Measurements from ENCODE around the gene ATP10A. TPM values are rescaled to one million over a fixed set of nuclear protein-coding genes. Genes with fewer than 3 reads are reported as not detected.

ATP10A gene
- total RNA-seq, 1 donor from 2014 or later = 3.2 TPM

GRCh38 chr15:25663515-25663914, 199.6 kb downstream of the ATP10A start:
- no peak for TF ChIP-seq CTCF (IDR thresholded peaks at IDR 0.05)
- no peak for TF ChIP-seq POLR2A (IDR thresholded peaks at IDR 0.05)
- no peak for TF ChIP-seq POLR2AphosphoS5 (IDR thresholded peaks at IDR 0.05; ENCODE audit: insufficient read depth in 1 of 2, low read depth in 1 of 2)
- intact Hi-C loops (cut with DNase I) = no loop called here
- H3K36me3 ChIP-seq = no peaks in the 10 kb centered on the region
- DNase-seq (ENCODE audit: extremely low spot score in 2 of 2) = no peak
- no peaks in the 10 kb centered on the region for H3K27me3 ChIP-seq
- no peak overlapping the region for H3K4me3 ChIP-seq
- H3K27ac ChIP-seq = no peak overlapping the region
- no peaks in the 10 kb centered on the region for H3K9me3 ChIP-seq
- H3K4me1 ChIP-seq = no peaks in the 10 kb centered on the region

GRCh38 chr15:25661898-25662297, 201.2 kb downstream of the ATP10A start:
- no peak for DNase-seq (ENCODE audit: extremely low spot score in 2 of 2)
- Histone ChIP-seq H3K4me3 (no peak overlapping the region), H3K27ac (no peak overlapping the region), H3K9me3 (no peaks in the 10 kb centered on the region), H3K4me1 (no peaks in the 10 kb centered on the region), H3K27me3 (no peaks in the 10 kb centered on the region), H3K36me3 (no peaks in the 10 kb centered on the region)
- intact Hi-C loops (cut with DNase I) = no loop called here
- TF ChIP-seq POLR2A (IDR thresholded peaks at IDR 0.05) (no peak), POLR2AphosphoS5 (IDR thresholded peaks at IDR 0.05; ENCODE audit: insufficient read depth in 1 of 2, low read depth in 1 of 2) (no peak), CTCF (IDR thresholded peaks at IDR 0.05) (no peak)

- no peak for TF ChIP-seq POLR2AphosphoS5 (IDR thresholded peaks at IDR 0.05; ENCODE audit: insufficient read depth in 1 of 2, low read depth in 1 of 2)
- TF ChIP-seq POLR2A (IDR thresholded peaks at IDR 0.05) = no peak
- no peak for TF ChIP-seq CTCF (IDR thresholded peaks at IDR 0.05)
- no peaks in the 10 kb centered on the region for H3K9me3 ChIP-seq
- H3K4me1 ChIP-seq = no peaks in the 10 kb centered on the region
- no peaks in the 10 kb centered on the region for H3K36me3 ChIP-seq
- H3K27ac ChIP-seq = no peak overlapping the region
- no peak overlapping the region for H3K4me3 ChIP-seq
- intact Hi-C loops (cut with DNase I) = no loop called here
- H3K27me3 ChIP-seq = no peaks in the 10 kb centered on the region
- DNase-seq (ENCODE audit: extremely low spot score in 2 of 2) = no peak
Measured at GRCh38 chr15:25659251-25659650, 203.9 kb downstream of the ATP10A start.

GRCh38 chr15:25658560-25658959, 204.6 kb downstream of the ATP10A start:
- TF ChIP-seq POLR2A (IDR thresholded peaks at IDR 0.05) (no peak), CTCF (IDR thresholded peaks at IDR 0.05) (no peak), POLR2AphosphoS5 (IDR thresholded peaks at IDR 0.05; ENCODE audit: insufficient read depth in 1 of 2, low read depth in 1 of 2) (no peak)
- Histone ChIP-seq H3K9me3 (no peaks in the 10 kb centered on the region), H3K4me3 (no peak overlapping the region), H3K4me1 (no peaks in the 10 kb centered on the region), H3K27ac (no peak overlapping the region), H3K36me3 (no peaks in the 10 kb centered on the region), H3K27me3 (no peaks in the 10 kb centered on the region)
- intact Hi-C loops (cut with DNase I) = no loop called here
- DNase-seq (ENCODE audit: extremely low spot score in 2 of 2) = no peak

- intact Hi-C loops (cut with DNase I) = no loop called here
- TF ChIP-seq POLR2A (IDR thresholded peaks at IDR 0.05) = no peak
- no peak for TF ChIP-seq POLR2AphosphoS5 (IDR thresholded peaks at IDR 0.05; ENCODE audit: insufficient read depth in 1 of 2, low read depth in 1 of 2)
- TF ChIP-seq CTCF (IDR thresholded peaks at IDR 0.05) = no peak
- no peak for DNase-seq (ENCODE audit: extremely low spot score in 2 of 2)
- H3K9me3 ChIP-seq = no peaks in the 10 kb centered on the region
- H3K4me3 ChIP-seq = no peak overlapping the region
- H3K4me1 ChIP-seq = no peaks in the 10 kb centered on the region
- no peak overlapping the region for H3K27ac ChIP-seq
- H3K36me3 ChIP-seq = no peaks in the 10 kb centered on the region
- H3K27me3 ChIP-seq = no peaks in the 10 kb centered on the region
Measured at GRCh38 chr15:25655207-25655948, 207.7 kb downstream of the ATP10A start.
